CD4-positive, alpha-beta T cell (primary cell): ENCODE results near the gene ECHS1. TPM values are rescaled to one million over a fixed set of nuclear protein-coding genes. Genes with fewer than 3 reads are reported as not detected.

Source experiments
- ATAC-seq: fragments of 200-7000 bp; cut with Tn5 transposase; one replicate; pipeline ENCODE4 v1.10.0; 2022; ENCODE audit warnings: mild to moderate bottlenecking; ENCODE audit not compliant: poor library complexity
- CTCF ChIA-PET: fragments of 350-600 bp; sonication (Branson Sonifier 250); formaldehyde crosslinking; loops from one replicate; lab custom pipeline; 2021; ENCODE audit warnings: antibody characterized with exemption, inconsistent platforms; lab: Charles Lee
- POLR2A ChIA-PET: fragments of 350-600 bp; sonication (Branson Sonifier 250); formaldehyde crosslinking; loops from one replicate; lab custom pipeline; 2021; ENCODE audit warnings: antibody characterized with exemption, inconsistent platforms; lab: Charles Lee
- DNase-seq, 14 experiments: peaks; one replicate each; pipeline ENCODE4 v3.0.0-alpha.2; 2013 to 2020; ENCODE audit warnings: mixed read lengths in 2 of 14
- H3K27ac ChIP-seq, 2 donors: one replicate each; pipeline versions ENCODE4 v1.5.1 to v1.7.0; 2013; ENCODE audit warnings: low read length in 2 of 2, low read depth in 1 of 2, mild to moderate bottlenecking in 1 of 2
- H3K27me3 ChIP-seq, 2 experiments: 1 replicate in 1 of 2; 2 replicates in 1 of 2; pipeline versions ENCODE4 v1.6.1 to v1.7.0; 2013; ENCODE audit warnings: low read length in 2 of 2, control low read depth in 1 of 2, mild to moderate bottlenecking in 1 of 2, moderate library complexity in 1 of 2; ENCODE audit not compliant: insufficient read depth in 2 of 2, control insufficient read depth in 1 of 2
- H3K36me3 ChIP-seq: one replicate; pipeline ENCODE4 v1.6.1; 2013; ENCODE audit warnings: low read length, control low read depth; ENCODE audit not compliant: insufficient read depth
- H3K4me1 ChIP-seq: one replicate; pipeline ENCODE4 v1.6.1; 2013; ENCODE audit warnings: low read length, control low read depth; ENCODE audit not compliant: insufficient read depth
- H3K4me3 ChIP-seq: one replicate; pipeline ENCODE4 v1.5.1; 2013; ENCODE audit warnings: mild to moderate bottlenecking, low read length, moderate library complexity
- H3K9me3 ChIP-seq, 2 experiments: 1 replicate in 1 of 2; 2 replicates in 1 of 2; pipeline versions ENCODE4 v1.6.1 to v1.7.0; 2013; ENCODE audit warnings: low read length in 2 of 2, mild to moderate bottlenecking in 2 of 2, control low read depth in 1 of 2, moderate library complexity in 1 of 2; ENCODE audit not compliant: control insufficient read depth in 1 of 2, insufficient read depth in 1 of 2
- H3K27ac Mint-ChIP-seq: one replicate; pipeline ENCODE4 v1.8.0; 2020; ENCODE audit warnings: mixed read lengths
- H3K27me3 Mint-ChIP-seq: one replicate; pipeline ENCODE4 v1.8.0; 2021; ENCODE audit warnings: mixed read lengths
- H3K36me3 Mint-ChIP-seq: one replicate; pipeline ENCODE4 v1.8.0; 2021; ENCODE audit warnings: low read depth, mixed read lengths
- H3K4me1 Mint-ChIP-seq: one replicate; pipeline ENCODE4 v1.8.0; 2021; ENCODE audit warnings: low read depth, mixed read lengths
- H3K4me3 Mint-ChIP-seq: one replicate; pipeline ENCODE4 v1.8.0; 2020; ENCODE audit warnings: mild to moderate bottlenecking, mixed read lengths
- H3K9me3 Mint-ChIP-seq: one replicate; pipeline ENCODE4 v1.8.0; 2020; ENCODE audit warnings: mixed read lengths
- CTCF ChIP-seq: fragments of 200-600 bp; IDR thresholded peaks from one replicate; pipeline ENCODE4 v1.8.0; 2022; ENCODE audit warnings: antibody characterized with exemption, mild to moderate bottlenecking
- intact Hi-C, 2 experiments: fragments of 100-400 bp; cut with DNase I in 1 of 2; cut with micrococcal nuclease in 1 of 2; formaldehyde crosslinking; loops; one replicate each; pipeline versions ENCODE4 v1.15.1 to v1.9.0; 2023 to 2025; cut with DNase I, micrococcal nuclease
- total RNA-seq, 174 experiments: library from RNA in 2 of 174; stranded (reverse) in 2 of 174; gene quantifications; one replicate each; pipeline ENCODE4 v1.2.3 and lab custom pipeline; 2021 to 2026

ECHS1 gene
- total RNA-seq, 2 experiments from 2014 or later = 7.6 to 8.3 TPM

- ATAC-seq = no peak
- Mint-ChIP-seq H3K36me3 (peaks cover 88% of the 10 kb centered on the region), H3K27ac (no peak overlapping the region), H3K9me3 (no peaks in the 10 kb centered on the region), H3K4me1 (peaks cover 25% of the 10 kb centered on the region), H3K27me3 (no peaks in the 10 kb centered on the region), H3K4me3 (no peak overlapping the region)
- Histone ChIP-seq H3K27ac (no peak overlapping the region), H3K36me3 (peaks cover 68% of the 10 kb centered on the region), H3K9me3 (no peaks in the 10 kb centered on the region), H3K27me3 (no peaks in the 10 kb centered on the region), H3K4me1 (peaks cover 15% of the 10 kb centered on the region), H3K4me3 (no peak overlapping the region)
- intact Hi-C loops = no loop called here
- POLR2A ChIA-PET = no interaction called here
- DNase-seq = no peak
- CTCF ChIA-PET = no interaction called here
- no peak for TF ChIP-seq CTCF
These were observed 29.0 kb upstream of the ECHS1 start for GRCh38 chr10:133401981-133402725.

GRCh38 chr10:133401500-133401899 lies 28.3 kb upstream of the ECHS1 start:
- Histone ChIP-seq H3K4me3 (no peak overlapping the region), H3K9me3 (no peaks in the 10 kb centered on the region), H3K4me1 (peaks cover 15% of the 10 kb centered on the region), H3K27ac (no peak overlapping the region), H3K27me3 (no peaks in the 10 kb centered on the region), H3K36me3 (peaks cover 75% of the 10 kb centered on the region)
- ChIA-PET POLR2A (interaction anchor here (1.0 kb wide), 1 partner anchor 20 kb away, joined by 3 read pairs; no protein-coding TSS in a partner anchor), CTCF (no interaction called here)
- Mint-ChIP-seq H3K9me3 (no peaks in the 10 kb centered on the region), H3K4me3 (no peak overlapping the region), H3K36me3 (peaks cover 88% of the 10 kb centered on the region), H3K4me1 (peaks cover 20% of the 10 kb centered on the region), H3K27ac (no peak overlapping the region), H3K27me3 (no peaks in the 10 kb centered on the region)
- ATAC-seq = no peak
- no peak for DNase-seq
- no peak for TF ChIP-seq CTCF
- intact Hi-C loops = no loop called here

- Histone ChIP-seq H3K4me3 (no peak overlapping the region), H3K27ac (no peak overlapping the region), H3K36me3 (peaks cover 82% of the 10 kb centered on the region), H3K27me3 (no peaks in the 10 kb centered on the region), H3K4me1 (peaks cover 15% of the 10 kb centered on the region), H3K9me3 (no peaks in the 10 kb centered on the region)
- no peak for TF ChIP-seq CTCF
- Mint-ChIP-seq H3K4me1 (peaks cover 17% of the 10 kb centered on the region), H3K9me3 (no peaks in the 10 kb centered on the region), H3K4me3 (no peak overlapping the region), H3K27me3 (no peaks in the 10 kb centered on the region), H3K36me3 (peaks cover 83% of the 10 kb centered on the region), H3K27ac (no peak overlapping the region)
- no peak for ATAC-seq
- POLR2A ChIA-PET = interaction anchor here (1.0 kb wide), 1 partner anchor 21 kb away, joined by 3 read pairs; no protein-coding TSS in a partner anchor
- DNase-seq = peak in 1 of 14 experiments; percentile 25
- CTCF ChIA-PET = no interaction called here
- intact Hi-C loops = no loop called here
These were observed 27.7 kb upstream of the ECHS1 start for GRCh38 chr10:133400624-133401424.
